Endothelial cell of umbilical vein (primary cell): ENCODE results near the gene GALNT14. TPM values are rescaled to one million over a fixed set of nuclear protein-coding genes. Genes with fewer than 3 reads are reported as not detected.

Experiments
- BruUV-seq: library from RNA; stranded (reverse); fragments of 400-500 nt; replicated peaks from 2 replicates; lab custom pipeline; 2021; lab: Mats Ljungman, UMichigan
- CTCF ChIA-PET: fragments of 300-600, 350-600 bp; sonication (Branson Sonifier 250); formaldehyde crosslinking; loops from one replicate; lab custom pipeline; 2021; ENCODE audit warnings: antibody characterized with exemption, inconsistent platforms; lab: Charles Lee
- POLR2A ChIA-PET: fragments of 300-600, 350-600 bp; sonication (Branson Sonifier 250); formaldehyde crosslinking; loops from one replicate; lab custom pipeline; 2021; ENCODE audit warnings: antibody characterized with exemption, inconsistent platforms; lab: Charles Lee
- DNase-seq: peaks from one replicate; pipeline ENCODE4 v3.0.0-alpha.2; 2011; ENCODE audit warnings: low read depth, low spot score
- FAIRE-seq: peaks from 2 replicates; lab custom pipeline; 2011; peaks lifted over from hg19 to GRCh38; lab: Jason Lieb, UNC
- H2AFZ ChIP-seq: 2 replicates; pipeline ENCODE4 v1.6.0; 2012; ENCODE audit warnings: low read depth, low read length, control low read depth, inconsistent platforms
- H3K27ac ChIP-seq: 2 replicates; pipeline ENCODE4 v1.5.1; 2011; ENCODE audit warnings: low read depth, mild to moderate bottlenecking, control low read depth, low read length, moderate library complexity; ENCODE audit not compliant: insufficient read depth
- H3K27me3 ChIP-seq, 2 experiments: 2 replicates each; pipeline versions ENCODE4 v1.6.0 to v1.6.1; 2011; ENCODE audit warnings: low read length in 2 of 2, mixed read lengths in 1 of 2; ENCODE audit not compliant: control insufficient read depth in 2 of 2, insufficient read depth in 2 of 2
- H3K36me3 ChIP-seq, 2 experiments: 2 replicates in 1 of 2; 3 replicates in 1 of 2; pipeline ENCODE4 v1.5.1; 2011; ENCODE audit warnings: low read length in 2 of 2, mild to moderate bottlenecking in 1 of 2, moderate library complexity in 1 of 2; ENCODE audit not compliant: control insufficient read depth in 2 of 2, insufficient read depth in 2 of 2; ENCODE audit errors: extremely low read depth in 1 of 2
- H3K4me1 ChIP-seq: 3 replicates; pipeline ENCODE4 v1.5.1; 2011; ENCODE audit warnings: mild to moderate bottlenecking, low read length; ENCODE audit not compliant: control insufficient read depth, insufficient read depth; ENCODE audit errors: extremely low read depth
- H3K4me2 ChIP-seq: 2 replicates; pipeline ENCODE4 v1.6.1; 2011; ENCODE audit warnings: low read length, control low read depth, mixed read lengths; ENCODE audit not compliant: insufficient read depth
- H3K4me3 ChIP-seq, 3 experiments: fragments of 200-600 bp in 1 of 3; sonication (generic), shearing (Covaris generic) in 1 of 3; replicated peaks in 1 of 3; 2 replicates each; pipeline ENCODE4 v1.5.1; 2011 to 2016; ENCODE audit warnings: control low read depth in 3 of 3, low read length in 3 of 3, mild to moderate bottlenecking in 2 of 3, inconsistent platforms in 1 of 3, low read depth in 1 of 3, moderate library complexity in 1 of 3; ENCODE audit not compliant: insufficient read depth in 1 of 3
- H3K79me2 ChIP-seq: 2 replicates; pipeline ENCODE4 v1.6.0; 2012; ENCODE audit warnings: low read length, inconsistent platforms; ENCODE audit not compliant: control insufficient read depth, insufficient read depth
- H3K9ac ChIP-seq: replicated peaks from 2 replicates; pipeline ENCODE3; 2011; ENCODE audit warnings: low read length, control low read depth; ENCODE audit not compliant: insufficient read depth; ENCODE audit errors: extremely low read depth
- H3K9me1 ChIP-seq: replicated peaks from 3 replicates; pipeline ENCODE4 v1.6.0; 2011; ENCODE audit warnings: mild to moderate bottlenecking, low read length; ENCODE audit not compliant: control insufficient read depth, insufficient read depth; ENCODE audit errors: extremely low read depth
- H3K9me3 ChIP-seq: replicated peaks from 2 replicates; pipeline ENCODE4 v1.5.1; 2012; ENCODE audit warnings: low read length, inconsistent platforms; ENCODE audit not compliant: control insufficient read depth, insufficient read depth
- H4K20me1 ChIP-seq: replicated peaks from 2 replicates; pipeline ENCODE3; 2011; ENCODE audit warnings: mild to moderate bottlenecking, low read length; ENCODE audit not compliant: control insufficient read depth, insufficient read depth; ENCODE audit errors: extremely low read depth
- EZH2 ChIP-seq: IDR thresholded peaks from 2 replicates; pipeline ENCODE4 v1.6.1; 2012; ENCODE audit warnings: borderline replicate concordance, low read depth, mild to moderate bottlenecking, moderate library complexity, low read length, inconsistent platforms; ENCODE audit not compliant: severe bottlenecking
- FOS ChIP-seq: IDR thresholded peaks from 2 replicates; pipeline ENCODE4 v1.6.1; 2011; ENCODE audit warnings: mild to moderate bottlenecking, low read length, moderate library complexity, borderline replicate concordance; ENCODE audit not compliant: insufficient read depth
- JUN ChIP-seq: IDR thresholded peaks from 2 replicates; pipeline ENCODE4 v1.6.1; 2011; ENCODE audit warnings: borderline replicate concordance, low read depth; ENCODE audit not compliant: insufficient read length, insufficient read depth
- MYC ChIP-seq: IDR thresholded peaks from one replicate; pipeline ENCODE4 v1.6.1; 2011; ENCODE audit warnings: mild to moderate bottlenecking, low read depth, low read length
- POLR2AphosphoS5 ChIP-seq: IDR thresholded peaks from 2 replicates; pipeline ENCODE4 v1.6.1; 2012; ENCODE audit warnings: low read depth, mild to moderate bottlenecking, control low read depth, low read length, moderate library complexity; ENCODE audit not compliant: insufficient read depth
- dilution Hi-C: fragments of 300-500 bp; cut with MboI; formaldehyde crosslinking; loops from one replicate; pipeline ENCODE4 v1.15.0; 2019; ENCODE audit warnings: low sequenced_read_pairs; ENCODE audit not compliant: extremely low pct_ligation_motif_present
- intact Hi-C: fragments of 100-400 bp; cut with micrococcal nuclease; formaldehyde crosslinking; loops from one replicate; pipeline ENCODE4 v1.10.0; 2022
- polyA plus RNA-seq, 4 experiments: library from polyadenylated mRNA; depleted of rRNA in 3 of 4; stranded (reverse) in 3 of 4; unstranded in 1 of 4; fragments of >200 nt; gene quantifications; 2 replicates each; pipeline versions ENCODE4 v1.2.1 to v1.2.3, GENCODE V29; 2011 to 2012; ENCODE audit warnings: missing spikeins in 1 of 4
- total RNA-seq: library from RNA; stranded (reverse); gene quantifications from 2 replicates; pipeline ENCODE4 v1.2.3, GENCODE V29; 2021

The GALNT14 gene
- total and polyA plus RNA-seq, 2 donors (not counting 3 experiments of a cell fraction or from before 2014, with no cell fraction given) = 0.04 to 0.40 TPM

GRCh38 chr2:31139671-31140070 lies 1.4 kb upstream of the GALNT14 start:
- H3K36me3 ChIP-seq = no peaks in the 10 kb centered on the region
- no peaks in the 10 kb centered on the region for H3K79me2 ChIP-seq
- dilution Hi-C loops = no loop called here
- H3K4me1 ChIP-seq = no peaks in the 10 kb centered on the region
- no peaks in the 10 kb centered on the region for H3K9me1 ChIP-seq
- TF ChIP-seq JUN = no peak
- no peak for TF ChIP-seq FOS
- no peak for TF ChIP-seq POLR2AphosphoS5
- no peak for TF ChIP-seq MYC
- TF ChIP-seq EZH2 = no peak
- H4K20me1 ChIP-seq = no peaks in the 10 kb centered on the region
- intact Hi-C loops = loop anchor here (2.0 kb wide), 1 partner anchor 193 kb away; no protein-coding TSS in a partner anchor
- H3K27me3 ChIP-seq = peaks cover 23 to 33% of the 10 kb centered on the region in 2 experiments
- ChIA-PET POLR2A (no interaction called here), CTCF (no interaction called here)
- no peak overlapping the region for H3K4me2 ChIP-seq
- H3K4me3 ChIP-seq = no peak overlapping the region
- no peak overlapping the region for H3K9ac ChIP-seq
- BruUV-seq = no TSS peak
- no peak for DNase-seq
- H3K27ac ChIP-seq = no peak overlapping the region
- no peak overlapping the region for H2AFZ ChIP-seq
- no peaks in the 10 kb centered on the region for H3K9me3 ChIP-seq
- FAIRE-seq = no peak

- Histone ChIP-seq H3K9ac (no peak overlapping the region), H3K27ac (no peak overlapping the region), H3K9me1 (no peaks in the 10 kb centered on the region), H2AFZ (peak overlapping the region; percentile 58), H3K36me3 (no peaks in the 10 kb centered on the region), H3K4me3 (no peak overlapping the region), H3K4me2 (no peak overlapping the region), H3K27me3 (peaks cover 23 to 33% of the 10 kb centered on the region in 2 experiments), H3K79me2 (no peaks in the 10 kb centered on the region), H3K9me3 (no peaks in the 10 kb centered on the region), H4K20me1 (no peaks in the 10 kb centered on the region), H3K4me1 (no peaks in the 10 kb centered on the region)
- ChIA-PET CTCF (no interaction called here), POLR2A (no interaction called here)
- intact Hi-C loops = loop anchor here (2.0 kb wide), 1 partner anchor 195 kb away; no protein-coding TSS in a partner anchor
- DNase-seq = no peak
- dilution Hi-C loops = no loop called here
- FAIRE-seq = no peak
- BruUV-seq = no TSS peak
- no peak for TF ChIP-seq JUN
- peak; percentile 66 for TF ChIP-seq EZH2
Measured at GRCh38 chr2:31137211-31138036, 816 bp downstream of the GALNT14 start.
